GM21786 (cell line): Measurements from ENCODE around the gene ETFA.

Source experiments
- ATAC-seq: cut with Tn5 transposase; IDR thresholded peaks from one replicate; pipeline ENCODE4 v1.9.1; 2021; ENCODE audit not compliant: unreplicated experiment

The ETFA gene

DNA sequence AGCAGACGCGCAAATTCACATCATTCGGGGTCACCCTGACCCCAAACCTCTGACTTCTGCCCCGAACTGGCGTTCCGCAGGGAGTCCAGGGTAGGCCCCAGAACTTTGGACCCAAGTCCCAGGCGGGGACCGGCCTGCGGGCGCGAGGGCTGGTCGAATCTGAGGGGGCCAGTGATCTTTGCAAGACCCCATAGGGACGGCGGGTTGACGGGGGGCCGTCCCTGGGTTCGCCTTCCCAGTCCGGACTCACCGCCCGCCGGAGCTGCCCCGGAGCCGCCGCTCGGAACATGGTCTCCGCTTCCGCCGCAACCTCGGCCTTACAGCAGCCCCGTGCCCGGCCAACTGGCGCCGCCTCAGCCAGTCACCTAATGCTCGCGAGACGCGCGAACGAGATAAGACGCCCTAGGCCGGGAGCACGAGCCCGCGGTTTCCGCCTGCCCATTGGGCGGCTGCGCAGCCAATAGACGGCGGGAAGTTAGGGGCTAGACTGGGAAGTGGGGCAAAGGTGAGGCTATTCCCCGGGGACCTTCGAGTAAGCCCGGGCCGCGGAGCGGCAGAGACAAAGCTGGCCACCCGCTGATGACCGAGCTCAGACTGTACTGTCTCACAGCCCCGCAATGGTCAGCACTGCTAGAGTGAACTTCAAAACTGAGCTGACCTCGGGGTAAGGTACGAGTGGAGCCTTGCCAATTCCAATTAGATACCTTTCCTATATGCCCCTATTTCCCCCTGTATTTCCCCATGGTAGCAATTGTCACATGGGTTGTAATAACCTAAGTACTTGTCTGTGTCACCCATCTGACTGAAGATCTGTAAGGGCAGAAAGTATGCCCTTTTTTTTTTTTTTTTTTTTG lies at the start of gene ETFA:
ETFA (minus strand) TSS at position 370 of the 854 bp plus-strand sequence; CDS start at position 289, 81 bp downstream.
- peak; percentile 96 for ATAC-seq

DNA sequence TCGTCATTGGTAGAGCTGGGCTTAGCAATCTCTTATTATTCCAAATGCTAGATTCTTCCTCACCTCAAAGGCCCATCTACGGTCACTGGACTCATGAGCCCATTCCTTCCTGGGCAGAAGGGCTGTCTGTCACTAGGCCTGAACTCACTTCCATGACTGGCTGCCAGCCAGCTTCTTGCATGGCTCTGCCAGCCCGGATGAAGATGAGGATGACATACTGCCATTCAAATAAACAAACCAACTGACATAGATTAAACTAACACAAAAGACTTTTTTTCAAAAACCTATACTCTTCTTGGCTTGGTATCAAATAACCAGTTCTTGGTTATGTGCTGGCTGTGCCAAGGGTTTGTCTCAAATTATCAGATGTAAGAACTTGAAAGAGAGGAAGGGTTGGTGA lies 49.1 kb upstream of the ETFA start:
- ATAC-seq: no peak

DNA sequence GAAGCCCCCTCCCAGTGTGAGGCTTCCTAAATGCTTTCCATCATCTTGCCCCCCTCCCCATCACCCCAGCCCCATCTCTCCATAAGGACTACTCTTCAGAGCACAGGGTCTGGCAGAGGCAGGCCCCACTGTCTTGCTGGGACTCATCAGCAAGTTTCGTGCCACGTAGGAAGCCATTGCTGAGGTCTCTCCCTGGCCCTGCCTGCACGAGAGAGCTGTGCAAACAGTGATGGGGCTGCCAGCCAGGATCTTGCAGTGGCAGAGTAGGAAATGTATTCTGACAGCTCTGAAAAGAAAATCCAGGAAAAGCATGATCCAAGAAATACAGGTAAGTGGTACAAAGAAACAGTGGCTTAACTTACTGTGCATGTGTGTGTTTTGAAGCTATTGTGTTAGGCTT lies 47.9 kb upstream of the ETFA start:
- ATAC-seq: no peak

DNA sequence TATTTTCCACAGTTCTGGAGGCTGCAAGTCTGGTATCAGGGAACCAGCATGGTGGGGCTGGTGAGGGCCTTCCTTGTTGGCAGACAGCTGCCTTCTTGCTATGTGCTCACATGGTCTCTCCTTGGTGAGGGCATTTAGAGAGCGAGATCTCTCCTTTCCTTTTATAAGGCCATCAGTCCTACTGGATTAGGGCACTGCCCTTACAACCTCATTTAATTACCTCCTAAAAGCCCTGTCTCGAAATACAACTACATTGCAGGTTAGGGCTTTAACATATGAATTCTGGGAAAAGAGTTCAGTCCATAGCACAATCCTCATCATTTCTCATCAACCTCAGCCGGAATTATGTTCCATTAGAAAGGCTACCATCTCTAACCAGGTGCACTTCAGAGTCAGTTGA lies 47.2 kb upstream of the ETFA start:
- no peak for ATAC-seq

DNA sequence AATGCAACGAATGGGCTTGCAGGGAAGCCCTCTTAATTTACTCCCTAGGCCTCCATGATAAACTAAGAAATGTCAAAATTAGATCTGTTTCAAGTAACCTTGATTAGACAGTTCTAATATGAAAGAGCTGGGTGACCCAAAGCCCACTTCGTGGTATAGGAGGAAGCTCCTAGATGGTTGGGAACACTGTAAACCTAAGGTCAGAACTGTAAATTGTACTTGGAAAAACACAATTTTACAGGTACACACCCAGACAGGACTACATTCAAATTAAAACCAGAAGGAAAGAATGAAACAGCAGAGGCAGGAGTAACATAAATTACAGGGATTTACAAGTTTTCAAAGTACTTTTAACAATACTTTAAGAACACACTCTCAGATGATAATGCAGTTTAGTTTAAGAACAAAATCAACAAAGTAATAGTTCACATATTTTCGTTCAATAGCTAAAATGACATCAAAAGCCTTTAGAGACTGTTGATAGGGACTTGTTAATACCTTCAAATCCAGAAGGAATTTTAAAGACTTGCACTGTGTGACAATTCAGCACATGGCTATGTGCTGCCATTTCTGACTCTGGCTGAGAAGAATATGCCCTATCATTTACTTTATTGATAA lies 43.7 kb upstream of the ETFA start:
- no peak for ATAC-seq

DNA sequence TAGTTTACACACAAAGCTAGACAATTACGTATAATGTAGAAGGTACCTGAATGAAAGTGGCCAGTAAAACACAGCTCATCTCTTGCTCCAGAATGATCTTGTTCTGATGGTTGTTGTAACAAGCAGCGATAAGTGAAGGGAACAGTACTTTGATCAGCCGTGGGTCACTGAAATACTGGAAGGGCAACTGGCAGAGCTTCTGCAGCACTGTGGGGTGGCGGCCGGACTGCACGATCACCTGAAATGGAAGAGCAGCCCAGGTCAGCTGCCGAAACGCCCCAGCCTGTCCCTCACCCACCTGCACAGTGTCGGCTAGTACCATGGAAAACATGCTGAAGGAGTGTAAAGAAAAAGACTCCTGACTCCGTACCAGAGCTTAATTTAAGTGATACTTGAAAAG lies 42.6 kb upstream of the ETFA start:
- no peak for ATAC-seq

DNA sequence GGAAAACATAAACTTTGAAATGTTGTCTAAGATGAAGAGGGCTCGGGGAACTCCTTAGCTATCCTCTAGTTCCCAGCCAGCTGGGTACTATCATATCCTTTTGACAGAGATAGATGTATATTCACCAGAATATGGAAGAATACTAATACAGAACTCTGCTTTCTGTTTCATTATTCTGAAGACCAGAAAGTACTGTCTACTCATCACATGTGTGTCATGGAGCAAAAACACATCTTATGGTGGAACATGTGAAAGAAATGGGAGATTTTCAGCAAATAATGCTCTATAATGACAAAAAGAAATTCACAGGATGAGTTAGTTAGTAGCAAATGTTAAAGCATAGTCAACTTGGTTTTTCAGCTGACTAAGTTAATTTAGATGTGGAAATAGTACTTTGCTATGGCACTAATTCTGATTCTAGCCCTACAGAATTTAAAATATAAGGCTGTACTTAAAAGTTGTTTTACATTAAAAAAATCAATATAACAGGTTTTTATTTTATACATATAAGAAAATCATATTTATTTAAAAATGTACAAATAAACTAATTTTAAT lies 41.8 kb upstream of the ETFA start:
- no peak for ATAC-seq

DNA sequence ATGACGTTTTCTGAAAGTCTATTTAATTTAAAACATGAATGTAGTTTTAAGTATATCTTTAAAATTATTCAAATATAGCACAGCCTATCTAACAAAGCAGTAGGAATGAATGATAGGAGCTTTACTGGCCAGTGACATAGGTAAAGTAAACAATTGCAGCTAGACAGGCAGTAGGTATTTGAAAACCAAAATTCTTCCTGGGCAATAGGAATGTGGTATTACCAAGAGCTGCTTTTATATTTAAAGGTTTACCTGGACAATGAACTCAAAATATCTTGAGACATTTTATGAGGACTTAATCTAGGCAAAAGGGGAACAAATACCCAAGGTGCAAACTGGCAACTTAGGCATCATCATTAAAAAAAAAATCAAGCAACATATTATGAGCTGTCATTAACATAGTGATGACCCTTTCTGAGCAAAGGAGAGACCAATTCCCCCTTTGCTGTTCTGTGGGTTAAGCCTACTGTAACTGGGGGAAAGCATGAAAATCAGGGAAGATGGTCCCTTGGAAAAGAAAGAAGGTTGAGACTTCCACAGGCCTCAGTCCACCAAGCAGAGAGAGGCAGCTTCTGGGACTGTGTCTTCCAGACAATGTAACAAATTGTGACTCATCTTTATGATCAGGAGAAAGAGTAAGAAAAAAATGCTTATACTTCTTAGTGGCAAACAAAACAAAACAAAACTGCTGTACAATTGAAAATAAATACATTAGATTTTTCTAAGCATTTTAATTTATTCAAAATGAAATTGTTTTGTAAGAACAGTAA lies 38.2 kb upstream of the ETFA start:
- ATAC-seq: no peak

DNA sequence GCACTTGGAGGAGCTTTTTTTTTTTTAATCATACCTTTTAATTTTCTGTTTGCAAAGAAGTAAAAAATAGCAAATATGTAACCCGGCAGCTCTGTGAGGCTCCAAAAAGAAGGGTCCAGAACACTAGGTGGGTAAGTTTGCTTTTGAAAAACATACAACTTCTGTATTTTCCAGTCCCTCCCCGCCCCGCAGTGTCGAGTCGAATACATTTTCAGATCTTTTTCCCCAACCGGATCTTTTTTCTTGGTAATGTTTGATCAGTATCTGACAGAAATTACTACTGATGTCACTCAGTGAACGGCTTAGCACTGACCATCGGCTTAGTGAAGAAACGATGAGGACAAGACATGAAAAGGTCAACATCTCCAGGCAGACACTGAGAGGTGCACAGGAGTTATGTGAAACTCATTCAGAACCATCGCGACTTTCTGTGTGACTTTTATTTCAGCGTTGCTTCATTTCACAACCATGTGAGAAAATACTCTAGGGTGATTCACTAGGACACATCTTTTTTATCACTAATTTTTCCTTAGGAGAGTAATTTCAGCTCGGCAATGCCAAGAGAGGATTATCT lies 36.3 kb upstream of the ETFA start:
- no peak for ATAC-seq

DNA sequence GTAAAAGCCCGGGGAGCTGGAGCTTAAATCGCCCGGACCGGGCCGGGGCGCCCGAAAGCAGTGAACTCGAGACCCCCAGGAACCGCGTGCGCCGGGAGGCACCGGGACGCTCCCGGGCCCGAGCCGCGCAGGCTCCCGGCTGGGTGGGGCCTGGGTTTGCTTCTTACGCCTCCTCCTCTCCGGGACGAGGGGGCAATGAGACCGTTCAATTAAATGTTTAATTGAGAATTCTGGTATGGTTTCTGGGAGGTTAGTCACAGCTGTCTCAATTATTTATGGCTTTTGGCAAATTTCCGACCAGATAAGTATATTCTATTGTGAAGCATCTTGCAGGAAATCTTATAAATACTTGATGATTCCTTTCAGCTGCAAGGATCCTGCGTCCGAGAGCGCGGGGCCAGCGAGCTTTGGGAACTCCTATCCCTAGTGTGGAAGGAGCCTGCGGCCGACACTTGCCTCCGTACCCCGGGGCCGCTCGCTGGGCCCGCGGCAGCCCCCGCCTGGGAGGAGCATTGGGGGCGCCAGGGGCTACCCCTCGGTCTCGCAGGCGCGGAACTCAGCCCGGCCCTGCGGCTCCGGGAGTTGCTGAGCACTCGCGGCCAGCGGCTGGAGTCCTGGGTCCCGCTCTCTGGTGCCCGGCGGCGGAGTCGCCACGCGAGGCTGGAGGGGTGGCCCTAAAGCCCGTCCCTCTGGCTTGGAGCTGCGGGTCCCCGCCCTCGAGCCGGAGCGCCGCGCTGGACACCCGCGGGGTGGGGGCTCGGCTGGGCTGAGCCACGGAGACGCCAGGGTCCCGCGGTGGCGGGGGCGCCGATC lies 35.6 kb upstream of the ETFA start:
- no peak for ATAC-seq

DNA sequence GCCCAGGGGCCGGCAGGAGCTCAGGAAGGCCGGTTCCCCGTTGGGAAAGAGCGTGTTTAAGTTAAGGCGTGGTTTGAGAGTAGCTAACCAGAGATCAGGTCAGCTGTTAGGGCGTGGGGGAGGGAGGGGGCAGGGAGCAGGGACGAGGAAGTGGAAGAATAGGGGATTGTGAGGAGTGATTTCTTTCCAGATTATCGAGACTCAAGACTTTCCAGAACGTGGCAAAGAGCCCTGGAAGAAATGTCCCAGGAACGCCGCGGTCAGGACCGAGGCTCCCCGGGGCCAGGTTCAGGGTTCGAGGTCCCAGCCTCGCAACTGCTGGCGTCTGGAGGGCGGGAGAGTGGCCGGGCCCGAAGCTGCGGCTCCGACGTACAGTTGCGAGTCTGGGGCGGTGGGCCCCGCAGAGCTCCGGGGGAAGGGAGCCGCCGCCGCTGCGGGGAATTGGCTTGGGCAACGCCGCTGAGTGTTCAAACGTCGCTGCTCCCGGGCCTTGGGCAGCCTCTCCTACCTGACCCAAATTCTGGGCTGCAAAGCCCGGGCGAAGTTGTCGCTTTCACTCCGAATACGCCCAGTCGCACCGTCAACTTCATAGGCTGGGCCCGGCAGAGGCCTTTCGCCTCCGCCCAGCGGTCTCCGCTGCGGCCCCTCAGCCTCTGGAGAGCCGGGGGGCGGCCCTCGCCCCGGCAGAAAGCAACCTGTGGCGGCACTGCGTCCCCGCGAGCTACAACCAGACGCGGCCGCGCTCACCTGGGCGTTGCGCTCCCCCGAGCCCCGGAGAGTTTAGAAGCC lies 34.8 kb upstream of the ETFA start:
- no peak for ATAC-seq

DNA sequence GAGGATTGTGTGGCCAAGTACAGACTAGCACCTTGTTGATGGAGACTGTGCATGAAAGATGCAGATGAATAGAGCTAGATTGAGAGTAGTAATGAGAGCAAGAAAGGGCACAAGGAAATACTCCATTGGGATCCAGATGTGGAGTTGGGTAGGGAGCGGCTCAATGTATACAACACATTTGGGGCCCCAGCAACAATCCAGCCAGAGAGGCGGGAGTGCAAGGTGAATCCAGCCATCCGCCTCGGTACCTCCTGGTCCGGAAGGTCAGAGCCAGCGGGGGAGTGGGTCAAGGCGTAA lies 34.3 kb upstream of the ETFA start:
- ATAC-seq: no peak

DNA sequence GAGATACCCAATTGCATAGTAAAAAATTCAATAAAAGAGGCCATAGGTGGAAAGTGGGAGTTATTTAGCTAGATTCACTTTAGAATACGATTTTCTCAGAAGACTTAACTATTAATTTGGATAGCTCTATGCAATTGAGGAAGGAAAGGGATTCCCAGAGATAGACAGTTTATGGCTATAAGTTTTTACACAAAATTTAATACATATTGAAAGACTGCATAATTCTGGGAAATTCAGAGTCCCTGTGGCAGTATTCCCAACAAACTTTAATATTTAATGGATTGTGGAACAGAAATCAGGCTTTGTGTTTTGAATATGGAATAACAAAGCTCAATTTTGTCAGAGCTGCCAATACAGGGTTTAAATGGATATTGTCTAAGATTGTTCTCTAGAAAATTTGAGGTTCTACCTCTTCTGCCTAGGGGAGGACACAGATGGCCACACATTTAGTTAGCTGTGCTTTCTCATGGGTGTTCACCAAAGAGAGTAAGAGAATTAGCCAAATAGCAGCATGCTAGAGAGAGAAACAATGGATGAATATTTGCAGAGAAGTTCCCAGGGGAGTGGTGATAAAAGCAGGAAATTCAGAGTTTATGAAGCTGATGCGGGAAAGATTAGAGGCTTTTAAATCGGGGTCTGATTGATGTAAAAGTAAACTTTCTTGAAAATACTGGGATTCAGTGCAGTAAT lies 33.8 kb upstream of the ETFA start:
- no peak for ATAC-seq

DNA sequence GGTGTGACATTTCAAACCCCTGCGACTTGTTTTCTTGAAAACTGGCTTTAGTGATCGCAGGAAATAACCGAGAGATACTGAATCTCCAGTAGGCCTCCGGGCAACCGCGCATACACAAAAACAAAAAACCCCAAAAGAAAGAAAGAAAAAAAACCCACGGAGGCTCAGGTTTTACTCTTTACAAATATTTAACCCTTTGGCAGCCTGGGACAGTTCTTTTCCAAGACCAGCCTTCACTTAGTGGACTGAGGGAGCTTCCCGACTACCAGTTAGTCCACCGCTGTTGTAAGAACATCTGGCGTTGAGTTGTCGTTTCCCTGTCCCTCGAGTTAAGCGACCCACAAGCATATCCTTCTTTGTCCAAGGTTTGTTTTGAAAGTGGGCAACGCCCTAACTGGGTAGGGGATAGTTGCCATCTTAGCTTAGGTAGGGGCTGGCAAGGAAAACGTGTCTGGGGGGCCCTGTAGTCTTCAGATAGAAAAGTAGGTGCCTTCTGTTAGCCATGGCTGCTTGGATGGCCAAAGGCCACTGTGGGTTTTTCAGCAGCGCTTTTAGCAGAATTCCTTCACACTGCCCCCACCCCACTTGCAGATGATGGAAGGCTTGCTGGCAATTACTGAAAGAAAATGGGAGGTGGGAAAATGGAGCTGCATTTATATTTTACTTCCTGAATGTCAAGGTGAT lies 32.2 kb upstream of the ETFA start:
- ATAC-seq: no peak

DNA sequence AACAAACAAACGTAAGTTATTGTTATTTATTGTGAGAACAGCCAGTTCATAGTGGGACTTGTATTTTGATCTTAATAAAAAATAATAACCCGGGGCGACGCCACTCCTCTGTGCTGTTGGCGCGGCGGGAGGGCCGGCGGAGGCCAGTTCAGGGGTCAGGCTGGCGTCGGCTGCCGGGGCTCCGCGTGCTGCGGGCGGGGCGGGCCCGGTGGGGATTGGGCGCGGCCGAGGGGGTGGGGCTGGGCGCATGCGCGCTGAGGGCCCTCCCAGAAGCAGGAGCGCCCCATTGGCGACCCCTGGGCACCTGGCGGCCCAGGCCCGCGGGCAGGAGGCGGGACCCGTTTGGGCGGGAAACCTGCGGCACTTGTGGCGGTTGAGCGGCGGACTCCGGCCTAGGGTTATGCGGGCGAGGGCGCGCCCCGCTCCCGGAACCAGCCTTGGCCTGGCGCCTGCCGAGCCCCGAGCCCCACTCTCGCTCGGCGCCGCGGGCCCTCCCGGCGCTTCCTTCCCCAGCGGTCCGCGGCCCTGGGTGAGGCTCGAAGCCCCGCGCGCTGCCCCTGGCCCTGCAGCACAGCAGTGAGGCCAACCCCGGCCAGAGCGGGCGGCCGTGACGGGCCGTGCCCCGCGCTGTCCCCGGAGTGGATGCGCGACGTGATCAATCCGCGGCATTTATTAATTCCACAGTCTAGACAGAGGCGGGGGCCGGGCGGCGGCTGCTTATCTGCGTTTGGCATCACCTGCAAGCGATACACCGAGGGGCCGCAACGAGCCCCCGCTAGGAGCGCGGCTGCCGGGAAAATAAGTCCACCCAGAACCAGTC lies 31.3 kb upstream of the ETFA start:
- ATAC-seq: no peak

DNA sequence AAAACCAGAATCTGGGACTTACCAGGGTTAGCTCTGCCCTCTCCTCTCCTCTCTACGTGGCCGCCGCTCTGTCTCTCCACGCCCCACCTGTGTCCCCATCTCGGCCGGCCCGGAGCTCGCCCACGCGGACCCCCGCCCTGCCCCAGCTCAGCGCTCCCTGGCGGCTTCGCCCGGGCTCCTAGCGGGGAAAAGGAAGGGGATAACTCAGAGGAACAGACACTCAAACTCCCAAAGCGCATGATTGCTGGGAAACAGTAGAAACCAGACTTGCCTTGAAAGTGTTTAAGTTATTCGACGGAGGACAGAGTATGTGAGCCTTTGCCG lies 30.8 kb upstream of the ETFA start:
- no peak for ATAC-seq

DNA sequence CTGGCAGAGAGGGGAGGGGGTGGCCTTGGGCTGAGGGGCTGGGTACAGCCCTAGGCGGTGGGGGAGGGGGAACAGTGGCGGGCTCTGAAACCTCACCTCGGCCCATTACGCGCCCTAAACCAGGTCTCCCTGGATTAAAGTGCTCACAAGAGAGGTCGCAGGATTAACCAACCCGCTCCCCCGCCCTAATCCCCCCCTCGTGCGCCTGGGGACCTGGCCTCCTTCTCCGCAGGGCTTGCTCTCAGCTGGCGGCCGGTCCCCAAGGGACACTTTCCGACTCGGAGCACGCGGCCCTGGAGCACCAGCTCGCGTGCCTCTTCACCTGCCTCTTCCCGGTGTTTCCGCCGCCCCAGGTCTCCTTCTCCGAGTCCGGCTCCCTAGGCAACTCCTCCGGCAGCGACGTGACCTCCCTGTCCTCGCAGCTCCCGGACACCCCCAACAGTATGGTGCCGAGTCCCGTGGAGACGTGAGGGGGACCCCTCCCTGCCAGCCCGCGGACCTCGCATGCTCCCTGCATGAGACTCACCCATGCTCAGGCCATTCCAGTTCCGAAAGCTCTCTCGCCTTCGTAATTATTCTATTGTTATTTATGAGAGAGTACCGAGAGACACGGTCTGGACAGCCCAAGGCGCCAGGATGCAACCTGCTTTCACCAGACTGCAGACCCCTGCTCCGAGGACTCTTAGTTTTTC lies 30.2 kb upstream of the ETFA start:
- ATAC-seq: no peak
